Dermis blood vessel endothelial cell (primary cell): Measurements from ENCODE around the gene SAMD10. TPM values are rescaled to one million over a fixed set of nuclear protein-coding genes. Genes with fewer than 3 reads are reported as not detected.
"Not testable (repeated sequence)": the region's sequence is repeated elsewhere in the genome, so short reads cannot be mapped to it uniquely, and the experiment has no call there.

Source experiments
- DNase-seq: peaks from one replicate; pipeline ENCODE4 v3.0.0; 2010
- total RNA-seq: library from RNA; depleted of rRNA; stranded (reverse); fragments of >200 nt; gene quantifications from 2 replicates; pipeline ENCODE4 v1.2.3, GENCODE V29; 2014

SAMD10 gene
- total RNA-seq, 1 donor from 2014 or later, result 4.3 TPM

DNA sequence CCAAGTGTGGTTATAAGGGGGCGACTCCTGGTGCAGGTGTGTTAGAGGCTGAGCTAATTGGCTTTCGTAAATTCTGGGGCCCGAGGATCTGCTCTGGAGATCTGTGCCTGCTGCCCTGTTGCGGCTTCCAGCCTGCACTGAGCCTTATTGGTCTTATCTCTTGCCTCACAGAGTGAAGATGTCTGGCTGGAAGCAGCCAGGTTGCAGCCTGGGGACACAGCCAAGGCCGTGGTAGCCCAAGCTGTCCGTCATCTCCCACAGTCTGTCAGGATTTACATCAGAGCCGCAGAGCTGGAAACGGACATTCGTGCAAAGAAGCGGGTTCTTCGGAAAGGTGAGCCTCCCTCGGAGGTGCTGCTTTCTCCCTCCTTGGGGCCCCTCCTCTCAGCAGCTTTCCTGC, 21.5 kb upstream of the SAMD10 start:
- DNase-seq, result no peak

DNA sequence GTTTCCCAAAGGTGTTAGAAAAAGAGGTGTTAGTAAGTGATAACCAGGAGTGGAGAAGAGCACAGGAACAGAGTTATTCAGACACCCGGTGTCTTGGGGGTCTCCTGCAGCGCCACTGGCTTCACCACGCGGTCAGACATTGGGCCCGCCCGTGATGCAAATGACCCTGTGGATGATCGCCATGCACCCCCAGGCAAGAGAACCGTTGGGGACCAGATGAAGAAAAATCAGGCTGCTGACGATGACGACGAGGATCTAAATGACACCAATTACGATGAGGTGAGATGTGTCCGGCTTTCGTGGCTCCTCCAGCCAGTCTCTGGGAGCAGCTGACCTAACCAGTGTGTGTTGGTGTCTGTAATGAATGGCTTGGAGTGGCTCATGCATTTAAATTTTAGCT, 3.5 kb upstream of the SAMD10 start:
- DNase-seq, result no peak

DNA sequence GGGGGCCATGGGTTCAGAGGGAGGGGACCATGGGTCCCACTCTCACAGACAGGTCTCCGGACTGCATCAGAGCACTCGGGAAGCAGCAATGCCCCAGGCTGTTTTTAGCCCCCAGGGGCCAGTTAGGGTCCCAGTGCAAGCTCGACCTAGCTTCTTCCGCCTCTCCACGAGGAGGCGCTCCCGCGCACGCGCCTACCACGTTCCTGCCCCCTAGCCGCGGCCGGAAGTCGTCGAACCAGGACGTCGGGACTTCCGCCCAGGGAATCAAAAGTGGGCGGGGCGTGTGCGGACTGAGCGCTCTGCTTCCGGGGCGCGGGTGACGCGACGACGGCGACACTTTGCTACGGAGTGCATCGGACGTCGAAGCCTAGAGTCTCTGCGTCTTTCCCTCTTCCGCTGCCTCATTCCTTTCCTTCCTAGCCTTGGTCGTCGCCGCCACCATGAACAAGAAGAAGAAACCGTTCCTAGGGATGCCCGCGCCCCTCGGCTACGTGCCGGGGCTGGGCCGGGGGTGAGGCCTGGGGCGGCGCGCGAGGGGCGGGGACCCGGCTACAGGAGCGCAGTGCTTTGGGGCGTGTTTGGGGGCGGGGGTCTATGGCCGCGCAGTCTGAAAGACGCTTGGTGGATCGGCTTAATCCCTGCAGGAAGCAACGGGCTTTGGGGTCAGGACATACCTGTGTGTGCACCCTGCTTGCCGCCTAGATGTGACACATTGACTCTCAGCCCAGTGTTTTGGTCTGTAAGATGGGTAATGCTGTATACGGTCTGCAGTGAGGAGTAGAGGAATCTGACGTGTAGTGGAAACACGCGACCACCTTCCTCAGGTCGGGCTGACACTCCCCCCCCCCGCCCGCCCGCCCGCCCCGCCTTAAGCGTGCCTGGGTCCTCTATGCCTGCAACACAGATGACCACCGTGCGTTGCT, 1.6 kb upstream of the SAMD10 start, which contains the start of gene PRPF6:
Gene PRPF6 (plus strand): TSS at position 327 of the 923 bp plus-strand sequence. CDS start 114 bp downstream, at position 441.
- DNase-seq, result peak; percentile 97

DNA sequence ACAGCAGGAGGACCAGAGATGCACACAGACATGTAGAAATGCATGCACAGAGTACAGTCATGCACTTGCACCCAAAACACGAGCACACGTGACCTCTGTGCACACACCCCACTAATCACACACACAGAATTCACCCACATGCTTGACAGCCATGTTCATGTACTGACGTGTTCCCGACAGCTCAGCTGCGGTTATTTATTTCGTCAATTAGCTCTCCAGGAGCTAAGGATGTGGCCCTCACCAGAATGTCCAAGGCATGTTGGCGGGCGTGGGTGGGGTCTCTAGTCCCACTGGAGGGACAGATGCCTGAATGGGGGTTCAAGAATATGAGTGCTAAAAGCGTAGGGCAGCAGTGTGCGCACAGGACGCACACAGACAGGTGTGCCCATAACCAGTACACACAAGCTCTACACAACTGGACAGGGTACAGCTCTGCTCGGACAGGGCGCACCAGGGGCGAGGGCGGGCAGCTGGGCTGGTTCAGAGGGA, 919 bp upstream of the SAMD10 start:
- DNase-seq, result no peak

DNA sequence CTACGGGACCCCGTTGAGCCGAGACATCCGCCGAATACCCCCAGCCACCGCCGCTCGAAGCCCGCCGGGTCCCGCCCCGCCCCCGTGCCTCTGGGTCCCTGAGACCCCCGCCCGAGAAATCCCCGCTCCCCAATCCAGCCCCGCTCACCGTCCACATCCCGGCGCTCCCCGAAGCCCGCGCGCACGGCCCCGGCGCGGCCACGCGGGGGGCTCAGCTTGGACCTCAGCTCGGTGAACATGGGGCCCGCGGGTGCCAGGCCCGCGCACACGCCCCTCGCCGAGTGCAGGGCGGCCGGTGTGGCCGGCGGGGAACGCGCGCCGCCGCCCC, 249 bp downstream of the SAMD10 start:
- DNase-seq, result no peak

DNA sequence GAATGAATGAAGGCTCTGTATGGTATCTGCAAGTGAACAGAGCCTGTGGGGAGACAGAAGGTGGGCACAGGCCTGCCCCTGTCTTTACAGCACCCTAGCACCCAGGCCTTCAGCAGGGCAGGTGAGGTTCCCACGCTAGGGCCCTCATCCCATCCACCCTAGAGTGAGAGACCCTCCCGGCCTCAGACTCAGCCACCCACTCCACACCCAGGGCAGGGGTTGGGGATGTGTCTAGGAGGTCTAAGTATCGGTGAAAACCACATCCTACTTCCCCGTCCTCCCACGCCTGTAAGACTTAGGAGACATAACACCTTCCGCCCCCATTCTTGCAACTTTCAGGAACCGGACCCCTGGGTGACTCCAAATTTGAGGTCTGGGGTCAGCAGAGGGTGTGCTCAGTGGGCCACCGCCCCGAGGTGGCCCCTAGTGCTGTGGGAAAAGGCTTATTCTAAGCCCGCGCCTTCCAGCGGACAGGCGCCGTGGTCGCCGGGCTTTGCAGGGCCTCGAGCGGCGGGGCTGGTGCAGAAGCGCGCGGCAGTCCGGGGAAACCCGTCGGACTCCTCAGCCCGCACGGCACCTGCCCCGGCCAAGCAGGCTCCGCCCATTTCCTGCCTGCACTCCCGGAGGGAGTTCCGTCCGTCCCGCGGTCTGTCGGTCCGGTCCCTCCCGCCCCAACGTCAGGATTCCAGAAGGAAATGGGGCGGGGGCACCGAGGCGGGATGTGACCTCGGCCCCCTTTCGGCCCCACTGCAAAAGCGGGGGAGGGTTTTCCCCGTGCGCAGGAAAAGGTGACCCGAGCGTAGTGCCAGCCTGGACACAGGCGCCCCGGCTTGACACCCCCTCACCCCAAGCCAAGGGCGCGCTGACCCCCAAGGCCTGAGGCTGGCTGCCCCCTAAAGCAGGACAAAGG, 868 bp downstream of the SAMD10 start:
- peak; percentile 47 for DNase-seq

DNA sequence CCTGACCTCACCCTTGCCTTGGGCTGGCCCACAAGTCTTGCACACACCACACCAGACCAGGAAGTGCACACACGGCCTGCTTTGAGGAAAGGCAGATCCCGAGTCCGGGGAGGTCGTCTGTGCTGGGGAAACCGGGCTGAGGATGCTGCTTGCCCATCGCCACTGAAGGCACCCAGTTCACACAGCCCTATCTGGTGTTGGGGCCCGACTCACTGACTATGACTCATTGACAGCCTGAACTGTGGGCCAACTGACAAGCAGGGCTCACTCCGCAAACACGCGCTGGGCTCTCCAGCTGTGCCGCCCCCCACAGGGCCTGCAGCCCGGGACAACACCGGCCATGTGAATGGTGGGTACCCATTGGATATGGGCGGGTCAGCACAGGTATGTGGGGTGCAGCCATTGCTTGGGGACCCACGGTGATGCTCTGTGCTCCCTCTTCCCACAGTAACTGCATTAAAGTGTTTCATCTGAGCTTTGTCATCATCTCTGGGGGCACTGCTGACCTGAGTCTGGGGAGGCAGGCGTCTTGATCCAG, 1.6 kb downstream of the SAMD10 start:
- peak; percentile 40 for DNase-seq

DNA sequence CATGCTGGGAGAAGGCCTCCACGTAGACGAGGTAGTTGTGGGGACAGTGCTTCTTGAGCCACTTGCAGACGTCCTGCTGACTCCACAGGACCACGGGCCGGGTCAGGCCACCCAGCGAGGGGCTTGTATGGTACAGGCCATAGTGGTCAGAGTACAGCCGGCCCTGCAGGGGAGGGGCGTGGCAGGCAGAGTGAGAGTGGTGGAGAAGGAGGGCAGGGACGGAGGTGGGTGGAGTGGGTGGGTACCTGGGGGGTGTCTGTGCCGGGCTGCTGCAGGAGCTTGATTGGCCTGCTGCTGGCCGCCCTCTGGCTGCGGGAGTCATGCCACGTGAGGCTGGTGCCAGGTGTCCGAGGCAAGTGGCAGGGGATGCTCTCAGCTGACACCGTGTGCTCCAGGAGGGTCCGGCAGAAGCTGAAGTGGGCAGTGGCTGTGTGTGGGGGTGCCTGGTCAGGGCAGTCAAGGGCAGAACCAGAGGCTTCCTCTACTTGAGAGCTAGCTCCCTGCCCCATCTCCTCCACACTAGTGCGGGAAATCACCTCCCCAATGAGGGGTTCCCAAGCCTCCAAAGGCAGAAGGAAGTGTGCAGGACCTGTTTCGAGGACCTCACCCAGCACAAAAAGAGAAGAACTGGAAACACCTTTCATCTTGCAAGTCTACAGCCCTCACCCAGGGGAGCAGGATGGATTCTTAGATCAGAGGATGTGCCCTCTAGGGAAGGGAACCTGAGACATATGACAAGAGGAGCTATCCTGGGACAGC, 2.3 kb downstream of the SAMD10 start:
- DNase-seq, result no peak

DNA sequence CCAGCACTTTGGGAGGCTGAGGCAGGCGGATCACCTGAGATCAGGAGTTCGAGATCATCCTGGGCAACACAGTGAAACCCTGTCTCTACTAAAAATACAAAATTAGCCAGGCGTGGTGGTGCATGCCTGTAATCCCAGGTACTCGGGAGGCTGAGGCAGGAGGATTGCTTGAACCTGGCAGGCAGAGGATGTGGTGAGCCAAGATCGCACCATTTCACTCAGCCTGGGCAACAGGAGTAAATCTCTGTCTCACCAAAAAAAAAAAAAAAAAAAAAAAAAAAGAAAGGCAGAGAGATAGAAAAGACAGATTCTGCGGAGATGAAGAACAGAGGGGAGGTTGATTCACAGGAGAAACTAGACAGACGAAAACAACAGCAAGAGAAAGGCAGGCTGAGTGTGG, 2.9 kb downstream of the SAMD10 start:
- not testable (repeated sequence) for DNase-seq

DNA sequence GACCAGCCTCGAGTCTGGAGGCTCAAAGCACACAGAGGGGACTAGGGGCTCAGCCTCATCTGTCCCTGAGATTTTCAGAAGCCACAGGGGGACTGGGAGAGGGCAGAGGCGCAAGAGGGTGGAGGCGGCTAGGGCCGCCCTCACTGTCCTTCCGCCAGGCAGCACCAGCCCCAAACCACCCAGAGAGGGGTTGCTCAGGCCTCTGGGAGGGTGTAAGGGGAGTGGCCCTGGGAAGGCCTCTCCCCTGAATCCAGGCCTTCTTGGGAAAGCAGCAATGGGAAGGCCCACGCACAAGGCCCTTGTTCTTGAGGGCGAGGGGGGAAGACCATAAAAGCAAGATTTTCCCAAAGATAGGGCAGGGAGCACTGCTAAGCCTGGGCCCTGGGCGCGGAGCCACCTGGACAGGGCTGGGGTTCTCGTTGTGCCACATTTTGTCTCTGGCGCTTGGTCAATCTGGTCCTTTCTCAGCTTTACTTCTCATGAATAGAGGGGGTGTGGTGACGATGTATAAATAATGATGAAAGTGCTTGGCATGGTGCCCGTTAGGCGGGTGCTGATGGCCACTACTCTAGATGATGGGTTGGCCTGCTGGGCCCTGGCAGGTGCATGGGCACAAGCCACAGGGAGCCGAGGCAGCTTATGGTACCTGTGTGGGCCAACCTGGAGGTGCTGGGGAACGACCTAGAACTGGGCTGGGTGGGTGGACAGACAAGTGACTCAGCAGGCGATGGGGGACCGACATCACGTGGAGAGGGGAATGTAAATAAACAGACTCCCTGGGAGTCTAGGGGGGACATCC, 4.8 kb downstream of the SAMD10 start:
- DNase-seq, result no peak

DNA sequence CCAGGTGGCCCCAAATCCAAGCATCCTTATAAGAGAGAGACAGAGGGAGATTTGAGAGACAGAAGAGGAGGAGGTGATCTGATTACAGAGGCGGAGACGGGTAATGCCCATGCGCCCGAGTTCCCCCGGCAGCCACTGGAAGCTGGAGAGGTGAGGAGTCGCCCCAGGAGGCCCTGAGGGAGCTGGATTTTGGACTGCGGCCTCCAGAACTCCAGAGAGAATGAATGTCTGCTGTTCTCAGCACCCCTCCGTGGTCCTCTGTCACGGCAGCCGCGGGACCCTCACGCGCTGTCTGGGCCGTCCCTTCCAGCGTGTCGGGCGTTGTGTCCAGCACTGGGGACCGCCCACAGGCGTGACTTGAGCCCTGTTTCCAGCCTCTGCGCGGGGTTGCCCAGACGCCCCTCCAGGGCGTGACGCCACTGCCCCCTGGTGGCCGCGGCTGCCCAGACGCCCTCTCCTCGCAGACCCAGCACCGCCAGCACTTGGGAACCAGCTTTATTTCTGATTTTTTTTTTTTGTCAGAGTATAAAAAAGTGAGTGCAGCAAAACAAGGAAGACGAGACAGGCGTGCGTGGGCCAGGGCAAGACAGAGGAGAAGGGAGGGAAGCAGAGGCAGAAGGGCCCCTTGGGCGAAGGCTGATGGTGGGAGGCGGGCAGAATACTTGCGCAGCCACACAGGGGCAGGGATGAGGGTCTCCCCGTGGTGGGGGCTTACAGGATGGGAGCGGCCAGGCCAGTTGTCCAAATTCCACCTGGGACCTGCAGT, 5.6 kb downstream of the SAMD10 start:
- DNase-seq, result peak; percentile 92

DNA sequence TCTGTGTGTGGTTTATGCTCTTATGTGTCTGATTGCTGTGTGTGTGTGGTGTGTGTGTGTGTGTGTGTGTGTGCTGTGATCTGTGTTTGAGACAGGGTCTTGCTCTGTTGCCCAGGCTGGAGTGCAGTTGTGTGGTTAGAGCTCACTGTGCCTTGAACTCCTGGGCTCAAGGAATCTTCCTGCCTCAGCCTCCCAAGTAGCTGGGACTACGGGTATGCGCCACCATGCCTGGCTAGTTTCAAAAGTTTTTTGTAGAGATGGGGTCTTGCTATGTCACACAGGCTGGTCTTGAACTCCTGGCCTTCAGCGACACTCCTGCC, 6.3 kb downstream of the SAMD10 start:
- DNase-seq, result no peak

DNA sequence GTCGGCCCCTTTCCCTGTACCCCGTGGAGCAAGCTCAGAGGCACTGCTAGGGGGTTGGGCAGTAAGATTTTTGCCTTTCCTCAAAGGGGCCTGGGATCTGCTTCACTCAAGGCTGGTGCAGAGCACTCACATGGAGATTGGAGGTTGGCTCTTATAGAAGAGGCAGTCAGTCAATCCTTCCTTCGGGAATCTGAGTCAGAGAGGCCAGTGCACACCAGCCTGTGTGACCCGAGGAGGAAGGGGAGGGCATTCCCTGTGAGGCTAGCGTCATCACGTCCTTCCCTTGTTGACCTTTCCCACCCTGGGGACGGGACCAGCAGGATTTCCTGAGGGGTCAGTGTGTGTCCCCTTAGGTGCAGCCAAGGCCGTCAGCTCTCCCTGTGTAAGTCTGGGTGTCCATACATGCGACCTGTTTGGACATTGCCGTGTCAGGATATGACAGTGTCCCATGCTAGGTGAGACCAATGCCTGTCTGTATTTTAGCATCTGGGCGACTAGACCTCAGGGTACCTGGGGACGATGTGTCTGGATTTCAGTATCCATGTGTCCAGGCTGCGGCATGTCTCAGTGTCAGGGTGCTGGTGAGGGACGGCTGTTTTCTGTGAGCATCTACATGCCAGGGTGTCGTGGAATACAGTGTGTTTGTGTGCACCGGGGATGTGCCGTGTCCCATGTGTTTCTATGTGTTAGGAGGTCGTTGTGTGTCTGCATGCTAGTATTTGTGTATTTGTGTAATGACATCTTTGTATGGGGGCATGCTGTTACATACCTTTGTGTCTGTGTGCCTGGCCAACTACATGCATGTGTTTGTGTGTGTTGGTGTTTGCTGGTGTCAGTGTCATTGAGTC, 6.9 kb downstream of the SAMD10 start:
- peak; percentile 85 for DNase-seq

DNA sequence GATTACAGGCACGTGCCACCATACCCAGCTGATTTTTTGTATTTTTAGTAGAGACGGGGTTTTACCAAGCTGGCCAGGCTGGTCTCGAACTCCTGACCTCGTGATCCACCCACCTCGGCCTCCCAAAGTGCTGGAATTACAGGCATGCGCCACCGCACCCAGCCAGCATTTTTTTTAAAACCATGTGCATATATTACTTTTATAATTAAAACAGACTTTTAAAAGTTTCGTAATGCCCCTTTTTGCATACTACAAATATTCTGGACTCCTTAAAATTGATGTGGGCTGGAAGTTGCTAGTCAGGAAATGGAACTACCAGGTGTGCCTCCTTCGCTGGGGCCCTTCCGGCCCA, 7.5 kb downstream of the SAMD10 start:
- not testable (repeated sequence) for DNase-seq

DNA sequence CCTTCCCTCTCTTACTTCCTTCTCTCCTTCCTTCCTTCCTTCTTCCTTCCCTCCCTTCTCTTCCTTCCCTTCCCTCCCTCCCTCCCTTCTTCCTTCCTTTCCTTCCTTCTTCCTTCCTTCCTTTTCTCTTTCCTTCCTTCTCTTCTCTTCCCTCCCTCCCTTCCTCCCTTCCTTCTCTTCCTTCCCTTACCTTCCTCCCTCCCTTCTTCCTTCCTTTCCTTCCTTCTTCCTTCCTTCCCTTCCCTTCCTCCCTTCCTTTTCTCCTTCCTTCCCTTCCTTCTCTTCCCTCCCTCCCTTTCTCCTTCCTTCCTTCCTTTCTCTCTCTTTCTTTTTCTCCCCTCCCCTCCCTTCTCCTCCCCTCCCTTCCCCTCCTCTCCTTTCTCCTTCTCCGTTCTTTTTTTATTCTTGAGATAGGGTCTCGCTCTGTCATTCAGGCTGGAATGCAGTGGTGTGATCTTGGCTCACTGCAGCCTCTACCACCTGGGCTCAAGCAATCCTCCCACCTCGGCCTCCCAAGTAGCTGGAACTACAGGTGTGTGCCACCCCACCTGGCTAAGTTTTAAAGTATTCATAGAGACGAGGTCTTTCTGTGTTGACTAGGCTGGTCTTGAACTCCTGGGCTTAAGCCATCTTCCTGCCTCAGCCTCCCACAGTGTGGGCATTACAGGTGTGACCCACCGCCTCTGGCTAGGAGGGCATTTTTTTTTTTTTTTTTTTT, 8.6 kb downstream of the SAMD10 start:
- DNase-seq, result no peak

DNA sequence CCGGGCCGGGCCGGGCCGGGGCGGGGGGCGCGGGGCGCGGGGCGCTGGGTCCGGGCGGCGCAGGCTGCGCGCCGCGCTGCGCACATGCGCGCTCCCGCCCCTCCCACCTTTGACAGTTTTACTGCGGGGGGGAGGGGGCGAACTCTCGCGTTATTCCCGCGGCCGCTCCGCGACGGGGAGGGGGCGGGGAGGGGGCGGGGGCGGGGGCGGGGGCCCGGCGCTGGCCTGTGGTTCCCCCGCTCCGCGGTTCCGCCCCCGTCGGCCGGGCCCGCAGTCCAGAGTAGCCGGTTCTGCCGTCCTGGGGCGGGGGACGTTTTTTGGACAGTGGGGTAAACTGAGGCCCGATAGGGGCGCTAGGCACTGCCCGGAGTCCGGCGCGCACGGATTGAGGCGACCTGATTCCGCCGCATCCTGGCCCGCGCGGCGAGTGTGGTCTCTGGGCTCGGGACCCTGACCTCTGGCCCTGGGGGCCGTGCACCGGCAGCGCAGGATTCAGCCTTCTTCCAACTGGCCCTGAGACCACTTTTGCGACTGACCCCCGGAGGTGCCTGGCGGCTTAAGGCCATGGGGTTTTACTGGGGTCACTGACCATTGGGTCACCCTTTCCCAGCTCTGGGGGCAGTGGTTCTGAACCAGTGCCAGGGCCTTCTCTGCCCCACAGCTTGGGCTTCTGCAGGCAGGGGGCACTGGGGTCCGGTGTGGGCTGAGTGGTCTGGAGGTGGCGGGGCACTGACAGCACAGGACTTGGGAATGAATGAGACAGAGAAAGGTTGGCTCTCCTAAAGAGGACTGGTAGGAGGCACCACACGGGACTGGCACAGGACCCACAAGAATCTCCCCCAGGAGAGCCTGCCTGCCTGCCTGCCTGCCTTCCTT, 9.4 kb downstream of the SAMD10 start, which contains the start of gene ZNF512B:
Gene ZNF512B (minus strand): TSS at position 93 of the 876 bp plus-strand sequence. CDS start 1,980 bp downstream, outside the sequence.
- peak; percentile 73 for DNase-seq

DNA sequence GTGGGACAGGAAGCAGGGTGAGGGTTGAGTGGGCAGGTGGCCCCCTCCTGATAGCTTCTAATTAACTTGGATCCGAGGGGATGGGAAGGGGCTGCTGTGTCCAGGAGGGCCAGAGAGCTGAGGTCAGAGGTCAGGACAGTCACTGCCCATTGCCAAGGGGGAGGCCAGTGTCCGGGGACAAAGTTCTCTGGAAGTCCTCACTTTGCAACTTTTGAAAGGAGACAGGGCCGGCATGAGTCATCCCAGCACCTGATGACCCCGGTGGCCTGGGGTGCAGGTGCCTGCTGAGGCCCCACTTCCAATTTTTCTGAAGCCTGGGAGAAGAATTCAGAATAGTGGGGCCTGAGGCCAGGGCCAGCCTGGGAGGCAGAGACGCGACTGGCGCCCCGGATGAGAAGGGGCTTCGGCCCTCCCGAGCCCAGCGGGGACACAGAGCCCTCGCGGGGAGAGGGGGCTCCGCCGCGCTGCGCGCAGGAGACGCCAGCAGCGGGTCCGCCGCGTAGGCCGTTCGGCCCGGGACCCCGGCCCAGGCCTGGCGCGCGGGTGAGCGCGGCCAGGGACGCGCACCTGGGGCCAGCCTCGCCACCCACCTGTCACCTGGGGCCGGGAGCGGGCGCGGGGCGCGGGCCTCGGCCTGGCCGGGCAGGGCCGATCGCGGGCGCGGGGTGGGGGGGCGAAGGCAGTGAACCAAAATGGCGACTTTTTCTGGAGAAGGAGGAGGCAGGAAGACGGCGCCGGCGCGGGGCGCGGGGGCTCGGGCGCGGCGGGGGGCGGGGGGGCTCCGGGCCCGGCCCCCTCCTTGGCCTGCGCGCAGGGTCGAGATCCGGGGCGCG, 10.3 kb downstream of the SAMD10 start:
- DNase-seq, result no peak
